H1 (cell line): ENCODE results near the gene CDC42BPB. TPM values are rescaled to one million over a fixed set of nuclear protein-coding genes. Genes with fewer than 3 reads are reported as not detected.

Source experiments
- CTCF ChIA-PET: fragments of 300-600 bp; sonication (Branson Sonifier 250); formaldehyde crosslinking; loops from one replicate; lab custom pipeline; 2021; ENCODE audit not compliant: partially characterized antibody; lab: Charles Lee
- POLR2A ChIA-PET: fragments of 300-600 bp; sonication (Branson Sonifier 250); formaldehyde crosslinking; loops from one replicate; lab custom pipeline; 2021; ENCODE audit warnings: inconsistent platforms; ENCODE audit not compliant: partially characterized antibody; lab: Charles Lee
- DNase-seq, 2 experiments: peaks; one replicate each; pipeline versions ENCODE4 v3.0.0 to v3.0.0-alpha.2; 2010 to 2022; ENCODE audit warnings: low spot score in 2 of 2, low read depth in 1 of 2, mixed read lengths in 1 of 2
- FAIRE-seq: peaks from 2 replicates; lab custom pipeline; 2011; peaks lifted over from hg19 to GRCh38; lab: Jason Lieb, UNC
- H2AFZ ChIP-seq: 2 replicates; pipeline ENCODE4 v1.8.1; 2012; ENCODE audit warnings: low read length, inconsistent platforms
- H2AK5ac ChIP-seq: 2 replicates; pipeline ENCODE4 v1.6.1; 2013; ENCODE audit warnings: low read depth, low read length
- H2BK120ac ChIP-seq: replicated peaks from 2 replicates; pipeline ENCODE3; 2013; ENCODE audit warnings: low read depth, low read length, inconsistent platforms
- H2BK12ac ChIP-seq: 2 replicates; pipeline ENCODE4 v1.6.1; 2013; ENCODE audit warnings: low read depth, low read length
- H2BK15ac ChIP-seq: 2 replicates; pipeline ENCODE4 v1.6.1; 2013; ENCODE audit warnings: low read length
- H2BK20ac ChIP-seq: 2 replicates; pipeline ENCODE4 v1.6.1; 2013; ENCODE audit warnings: low read length
- H2BK5ac ChIP-seq: 2 replicates; pipeline ENCODE4 v1.6.1; 2013; ENCODE audit warnings: low read depth, low read length
- H3K14ac ChIP-seq: 2 replicates; pipeline ENCODE4 v1.6.1; 2013; ENCODE audit warnings: inconsistent platforms; ENCODE audit not compliant: insufficient read length
- H3K18ac ChIP-seq: 2 replicates; pipeline ENCODE4 v1.6.1; 2013; ENCODE audit warnings: low read length; ENCODE audit errors: extremely low read depth
- H3K23ac ChIP-seq: 2 replicates; pipeline ENCODE4 v1.6.1; 2013; ENCODE audit warnings: inconsistent platforms; ENCODE audit not compliant: insufficient read length
- H3K23me2 ChIP-seq: 2 replicates; pipeline ENCODE4 v1.6.1; 2013; ENCODE audit warnings: low read depth, low read length
- H3K27ac ChIP-seq: 2 replicates; pipeline ENCODE4 v1.6.1; 2011; ENCODE audit warnings: low read depth, low read length, inconsistent platforms
- H3K27me3 ChIP-seq, 4 experiments: replicated peaks in 1 of 4; 1 replicate in 1 of 4; 2 replicates in 3 of 4; pipeline versions ENCODE4 v1.6.1 to v1.8.1; 2011 to 2013; ENCODE audit warnings: low read length in 3 of 4, mild to moderate bottlenecking in 3 of 4, inconsistent platforms in 2 of 4, mixed read lengths in 2 of 4, moderate library complexity in 1 of 4; ENCODE audit not compliant: control insufficient read depth in 3 of 4, insufficient read depth in 3 of 4; ENCODE audit errors: extremely low read depth in 1 of 4
- H3K36me3 ChIP-seq, 4 experiments: 2 replicates each; pipeline versions ENCODE4 v1.6.1 to v1.8.1; 2011 to 2013; ENCODE audit warnings: mild to moderate bottlenecking in 4 of 4, low read length in 3 of 4, moderate library complexity in 2 of 4, control low read depth in 1 of 4, inconsistent platforms in 1 of 4; ENCODE audit not compliant: insufficient read depth in 4 of 4, control insufficient read depth in 2 of 4
- H3K4ac ChIP-seq: replicated peaks from 2 replicates; pipeline ENCODE3; 2013; ENCODE audit warnings: low read length, low read depth, mixed read lengths, inconsistent platforms; ENCODE audit not compliant: insufficient read length
- H3K4me1 ChIP-seq, 4 experiments: replicated peaks in 1 of 4; 1 replicate in 1 of 4; 2 replicates in 3 of 4; pipeline versions ENCODE4 v1.6.1 to v1.8.1; 2011 to 2013; ENCODE audit warnings: low read length in 3 of 4, inconsistent platforms in 2 of 4, mixed read lengths in 1 of 4; ENCODE audit not compliant: insufficient read depth in 4 of 4, control insufficient read depth in 3 of 4
- H3K4me2 ChIP-seq, 2 experiments: 2 replicates each; pipeline versions ENCODE4 v1.6.1 to v1.8.1; 2011 to 2013; ENCODE audit warnings: low read depth in 2 of 2, low read length in 2 of 2, control low read depth in 1 of 2, inconsistent platforms in 1 of 2, mild to moderate bottlenecking in 1 of 2; ENCODE audit not compliant: insufficient read depth in 1 of 2
- H3K4me3 ChIP-seq, 4 experiments: fragments of 200-600, 300-600 bp in 1 of 4; sonication (generic), shearing (Covaris generic), sonication (Bioruptor Twin) in 1 of 4; 2 replicates each; pipeline versions ENCODE4 v1.5.1 to v1.8.1; 2011 to 2016; ENCODE audit warnings: low read length in 4 of 4, low read depth in 3 of 4, control low read depth in 2 of 4, inconsistent platforms in 2 of 4, mild to moderate bottlenecking in 2 of 4, mixed read lengths in 1 of 4, moderate library complexity in 1 of 4; ENCODE audit not compliant: insufficient read depth in 2 of 4; ENCODE audit errors: extremely low read depth in 1 of 4
- H3K56ac ChIP-seq: replicated peaks from 2 replicates; pipeline ENCODE3; 2013; ENCODE audit warnings: low read depth, mild to moderate bottlenecking, mixed read lengths, low read length, inconsistent platforms; ENCODE audit not compliant: insufficient read length
- H3K79me1 ChIP-seq: 2 replicates; pipeline ENCODE4 v1.6.1; 2013; ENCODE audit warnings: low read depth, low read length, control low read depth
- H3K79me2 ChIP-seq, 2 experiments: 2 replicates each; pipeline versions ENCODE4 v1.6.1 to v1.8.1; 2012 to 2013; ENCODE audit warnings: low read length in 2 of 2, mild to moderate bottlenecking in 2 of 2, inconsistent platforms in 1 of 2; ENCODE audit not compliant: insufficient read depth in 2 of 2, control insufficient read depth in 1 of 2
- H3K9ac ChIP-seq, 4 experiments: replicated peaks in 1 of 4; 1 replicate in 1 of 4; 2 replicates in 3 of 4; pipeline versions ENCODE4 v1.6.1 to v1.8.1; 2011 to 2013; ENCODE audit warnings: low read depth in 3 of 4, low read length in 3 of 4, control low read depth in 2 of 4, mild to moderate bottlenecking in 2 of 4, moderate library complexity in 2 of 4, inconsistent platforms in 1 of 4; ENCODE audit errors: extremely low read depth in 1 of 4
- H3K9me3 ChIP-seq, 2 experiments: 2 replicates each; pipeline versions ENCODE4 v1.6.1 to v1.8.1; 2012 to 2013; ENCODE audit warnings: mild to moderate bottlenecking in 2 of 2, moderate library complexity in 2 of 2, control low read depth in 1 of 2, inconsistent platforms in 1 of 2, low read depth in 1 of 2, low read length in 1 of 2, mixed read lengths in 1 of 2; ENCODE audit not compliant: insufficient read depth in 2 of 2
- H4K20me1 ChIP-seq, 2 experiments: replicated peaks in 1 of 2; 2 replicates each; pipeline versions ENCODE3 to v1.8.1; 2011 to 2013; ENCODE audit warnings: inconsistent platforms in 2 of 2, low read length in 2 of 2, mild to moderate bottlenecking in 1 of 2; ENCODE audit not compliant: insufficient read depth in 2 of 2, control insufficient read depth in 1 of 2
- H4K5ac ChIP-seq: 2 replicates; pipeline ENCODE4 v1.6.1; 2013; ENCODE audit warnings: low read length, low read depth, mixed read lengths, inconsistent platforms; ENCODE audit not compliant: insufficient read length
- H4K8ac ChIP-seq: 2 replicates; pipeline ENCODE4 v1.8.0; 2013; ENCODE audit warnings: mild to moderate bottlenecking, moderate library complexity, low read length, inconsistent platforms; ENCODE audit not compliant: insufficient read depth; ENCODE audit errors: extremely low read depth
- H4K91ac ChIP-seq: replicated peaks from 2 replicates; pipeline ENCODE3; 2013; ENCODE audit warnings: low read length, mixed read lengths, inconsistent platforms; ENCODE audit not compliant: insufficient read length
- ASH2L ChIP-seq: fragments of 200-600, 300-600 bp; sonication (generic); IDR thresholded peaks from one replicate; pipeline ENCODE4 v1.7.1; 2017; ENCODE audit warnings: low read length
- BACH1 ChIP-seq: IDR thresholded peaks from 2 replicates; pipeline ENCODE4 v1.6.1; 2012; ENCODE audit warnings: low read length, improper control_type of control experiment
- JUN ChIP-seq: IDR thresholded peaks from 2 replicates; pipeline ENCODE4 v1.6.1; 2011; ENCODE audit warnings: low read depth, mild to moderate bottlenecking, improper control_type of control experiment, low read length
- JUND ChIP-seq: IDR thresholded peaks from 2 replicates; pipeline ENCODE4 v1.6.1; 2011; ENCODE audit warnings: mild to moderate bottlenecking, improper control_type of control experiment, low read length
- KDM1A ChIP-seq: fragments of 200-600, 300-600 bp; sonication (generic); IDR thresholded peaks from 2 replicates; pipeline ENCODE4 v1.7.1; 2016; ENCODE audit warnings: mild to moderate bottlenecking, low read length, borderline replicate concordance
- NANOG ChIP-seq: IDR thresholded peaks from 2 replicates; pipeline ENCODE4 v1.6.1; 2011; ENCODE audit warnings: low read length, low read depth, mild to moderate bottlenecking, inconsistent platforms; ENCODE audit not compliant: insufficient read depth, poor library complexity, severe bottlenecking
- POLR2AphosphoS5 ChIP-seq: IDR thresholded peaks from 2 replicates; pipeline ENCODE4 v1.6.1; 2011; ENCODE audit warnings: low read depth, low read length
- POU5F1 ChIP-seq: IDR thresholded peaks from 2 replicates; pipeline ENCODE4 v1.6.1; 2011; ENCODE audit warnings: low read depth, mild to moderate bottlenecking, low read length, moderate library complexity
- RBBP5 ChIP-seq: IDR thresholded peaks from 2 replicates; pipeline ENCODE4 v1.7.1; 2012; ENCODE audit warnings: low read depth, mild to moderate bottlenecking, inconsistent platforms, low read length, moderate library complexity, borderline replicate concordance
- RNF2 ChIP-seq: fragments of 200-900, 300-1000 bp; sonication (generic); IDR thresholded peaks from 2 replicates; pipeline ENCODE4 v1.7.1; 2016; ENCODE audit warnings: borderline replicate concordance, low read depth, mild to moderate bottlenecking, antibody characterized with exemption, low read length; ENCODE audit not compliant: poor library complexity, severe bottlenecking; ENCODE audit errors: missing control alignments
- SAP30 ChIP-seq: fragments of 300-600 bp; sonication (generic); IDR thresholded peaks from 2 replicates; pipeline ENCODE4 v1.7.1; 2012; ENCODE audit warnings: low read length, moderate library complexity, mild to moderate bottlenecking, inconsistent platforms; ENCODE audit not compliant: insufficient read depth, insufficient replicate concordance
- SIX5 ChIP-seq: IDR thresholded peaks from 2 replicates; pipeline ENCODE4 v1.6.1; 2011; ENCODE audit warnings: mild to moderate bottlenecking, low read depth, low read length
- TAF1 ChIP-seq: IDR thresholded peaks from 2 replicates; pipeline ENCODE4 v1.6.1; 2011; ENCODE audit warnings: mild to moderate bottlenecking, low read depth, low read length
- WGBS, 2 experiments: shearing (Covaris generic) in 1 of 2; methylation state at CpG; one replicate each; pipeline versions ENCODE4 v1.1.6 to v1.1.7; 2013 to 2015; ENCODE audit warnings: low lambda C conversion rate in 2 of 2, mixed read lengths in 2 of 2, inconsistent platforms in 1 of 2, low coverage in 1 of 2, missing lambda C conversion rate in 1 of 2; ENCODE audit not compliant: insufficient replicate concordance in 2 of 2, insufficient coverage in 1 of 2, insufficient read length in 1 of 2; ENCODE audit errors: extremely low coverage in 1 of 2, missing lambda C conversion rate in 1 of 2; 5-methylcytosine and 5-hydroxymethylcytosine counted together
- polyA plus RNA-seq, 7 experiments: library from polyadenylated mRNA; depleted of rRNA in 3 of 7; stranded (reverse) in 5 of 7; unstranded in 2 of 7; fragments of >200 nt in 5 of 7; fragments of 200-250 nt in 2 of 7; gene quantifications; 1 replicate in 5 of 7; 2 replicates in 1 of 7; 4 replicates in 1 of 7; pipeline versions ENCODE4 v1.2.1 to v1.2.3, GENCODE V29; 2011 to 2013; ENCODE audit warnings: missing spikeins in 2 of 7, mixed read lengths in 2 of 7
- total RNA-seq: library from RNA; stranded (reverse); fragmentation: NEBNext Ultra II Directional; extraction: Animal tissue kit (Norgen Biotek cat#: 25700); gene quantifications from 2 replicates; pipeline ENCODE4 v1.2.1, GENCODE V29; 2021

The CDC42BPB gene
- total and polyA plus RNA-seq, 2 of the 8 experiments (the other 6 are each of a cell fraction or from before 2014, with no cell fraction given), result 51.2 to 88.2 TPM

- Histone ChIP-seq H3K4me2 (no peak overlapping the region), H3K23ac (no peak overlapping the region), H2BK12ac (no peak overlapping the region), H3K9ac (no peak overlapping the region), H4K91ac (no peak overlapping the region), H3K56ac (no peak overlapping the region), H2AFZ (no peak overlapping the region), H3K27ac (no peak overlapping the region; the same call in 1 of the 2 replicates), H3K18ac (no peak overlapping the region), H4K5ac (no peak overlapping the region), H3K4me1 (no peaks in the 10 kb centered on the region), H3K14ac (no peak overlapping the region), H3K36me3 (peaks cover 7 to 63% (median 49%) of the 10 kb centered on the region in 4 experiments), H4K20me1 (peaks cover 6 to 10% of the 10 kb centered on the region in 2 experiments), H3K23me2 (no peaks in the 10 kb centered on the region), H3K9me3 (no peaks in the 10 kb centered on the region), H3K79me1 (no peaks in the 10 kb centered on the region), H2BK20ac (no peak overlapping the region), H2AK5ac (no peak overlapping the region), H3K4me3 (no peak overlapping the region), H3K4ac (no peak overlapping the region), H2BK5ac (no peak overlapping the region), H2BK120ac (no peak overlapping the region), H4K8ac (peak overlapping the region; percentile 79; the same call in 1 of the 2 replicates), H3K79me2 (no peaks in the 10 kb centered on the region), H3K27me3 (no peaks in the 10 kb centered on the region), H2BK15ac (no peak overlapping the region)
- FAIRE-seq (no peak), DNase-seq (no peak)
- WGBS, 2 experiments, result 96% methylated on average over 28 of the region's 28 CpGs; no CpG with 5 or more reads in 1 of the 2 experiments
- ChIA-PET CTCF (no interaction called here), POLR2A (no interaction called here)
- no peak for TF ChIP-seq NANOG
- TF ChIP-seq SIX5, result no peak
- TF ChIP-seq SAP30, result no peak
- no peak for TF ChIP-seq ASH2L
- TF ChIP-seq TAF1, result no peak
- no peak for TF ChIP-seq JUND
- TF ChIP-seq BACH1, result no peak
- TF ChIP-seq RBBP5, result no peak
- TF ChIP-seq POU5F1, result no peak
- no peak for TF ChIP-seq KDM1A
- TF ChIP-seq RNF2, result no peak
- no peak for TF ChIP-seq JUN
- TF ChIP-seq POLR2AphosphoS5, result no peak
These were observed 108.1 kb downstream of the CDC42BPB start for GRCh38 chr14:102949062-102949800.
